ENCODE measurements around the gene ADGRB3. TPM values are rescaled to one million over a fixed set of nuclear protein-coding genes. Genes with fewer than 3 reads are reported as not detected.

ADGRB3 gene
- total and polyA plus RNA-seq, 4 donors, result 0.21 to 2.3 (median 0.48) TPM

- TF ChIP-seq FOXA1 (IDR thresholded peaks at IDR 0.05), result no peak
- TF ChIP-seq NR2F2 (IDR thresholded peaks at IDR 0.05), result no peak
- TF ChIP-seq REST (IDR thresholded peaks at IDR 0.05), result no peak
- TF ChIP-seq FOXA2 (IDR thresholded peaks at IDR 0.05), result no peak
- TF ChIP-seq RXRA (IDR thresholded peaks at IDR 0.05), result no peak
- TF ChIP-seq RAD21 (IDR thresholded peaks at IDR 0.05), result no peak
- TF ChIP-seq HNF4G (IDR thresholded peaks at IDR 0.05), result no peak
- TF ChIP-seq ZBTB33 (IDR thresholded peaks at IDR 0.05), result no peak
- DNase-seq (ENCODE audit: low spot score), result no peak
- no peaks in the 10 kb centered on the region for H3K36me3 ChIP-seq (ENCODE audit: control insufficient read depth in 4 of 4, insufficient read depth in 3 of 4, low read depth in 1 of 4, low read length in 3 of 4)
- H3K4me3 ChIP-seq (ENCODE audit: low read depth in 1 of 3, low read length in 3 of 3), result no peak overlapping the region
- no peaks in the 10 kb centered on the region for H3K4me1 ChIP-seq (ENCODE audit: control insufficient read depth in 4 of 4, insufficient read depth in 4 of 4, low read length in 3 of 4)
- WGBS, result 76% methylated on average over 1 of the region's 1 CpG
- no peaks in the 10 kb centered on the region for H3K9me3 ChIP-seq (ENCODE audit: control insufficient read depth in 4 of 4, low read length in 3 of 4)
- no peak overlapping the region for H3K27ac ChIP-seq (ENCODE audit: low read depth in 1 of 2, low read length in 2 of 2)
- no peaks in the 10 kb centered on the region for H3K27me3 ChIP-seq (ENCODE audit: control insufficient read depth in 4 of 4, insufficient read depth in 4 of 4, low read length in 3 of 4)
- no peak overlapping the region for H3K9ac ChIP-seq (ENCODE audit: low read depth in 1 of 2, low read length in 2 of 2)
These were observed 58.2 kb downstream of the ADGRB3 start for GRCh38 chr6:68693271-68693670.

GRCh38 chr6:68695403-68695802 lies 60.3 kb downstream of the ADGRB3 start:
- no peak overlapping the region for H3K4me3 ChIP-seq (ENCODE audit: low read depth in 1 of 3, low read length in 3 of 3)
- 75% methylated on average over 4 of the region's 4 CpGs for WGBS
- H3K9me3 ChIP-seq (ENCODE audit: control insufficient read depth in 4 of 4, low read length in 3 of 4), result no peaks in the 10 kb centered on the region
- H3K9ac ChIP-seq (ENCODE audit: low read depth in 1 of 2, low read length in 2 of 2), result no peak overlapping the region
- H3K27ac ChIP-seq (ENCODE audit: low read depth in 1 of 2, low read length in 2 of 2), result no peak overlapping the region
- no peaks in the 10 kb centered on the region for H3K36me3 ChIP-seq (ENCODE audit: control insufficient read depth in 4 of 4, insufficient read depth in 3 of 4, low read depth in 1 of 4, low read length in 3 of 4)
- H3K27me3 ChIP-seq (ENCODE audit: control insufficient read depth in 4 of 4, insufficient read depth in 4 of 4, low read length in 3 of 4), result no peaks in the 10 kb centered on the region
- H3K4me1 ChIP-seq (ENCODE audit: control insufficient read depth in 4 of 4, insufficient read depth in 4 of 4, low read length in 3 of 4), result no peaks in the 10 kb centered on the region
- no peak for TF ChIP-seq GABPA (IDR thresholded peaks at IDR 0.05 in 1 of 2, conservative IDR thresholded peaks at IDR 0.05 in 1 of 2)
- TF ChIP-seq CTCF (IDR thresholded peaks at IDR 0.05; ENCODE audit: low read depth, low read length, missing input control), result no peak
- no peak for TF ChIP-seq MAX (IDR thresholded peaks at IDR 0.05)
- no peak for TF ChIP-seq TAF1 (conservative IDR thresholded peaks at IDR 0.05)
- TF ChIP-seq ZBTB33 (IDR thresholded peaks at IDR 0.05), result no peak
- TF ChIP-seq REST (IDR thresholded peaks at IDR 0.05), result no peak
- no peak for TF ChIP-seq SP1 (IDR thresholded peaks at IDR 0.05)
- TF ChIP-seq YY1 (IDR thresholded peaks at IDR 0.05), result no peak
- TF ChIP-seq HNF4A (conservative IDR thresholded peaks at IDR 0.05), result no peak
- no peak for DNase-seq (ENCODE audit: low spot score)
